ENCODE data around the gene OOSP3.

- TF ChIP-seq EZH2 (IDR thresholded peaks at IDR 0.05; ENCODE audit: borderline replicate concordance, insufficient read depth, low read length, poor library complexity, severe bottlenecking) (no peak), SMC3 (conservative IDR thresholded peaks at IDR 0.05; ENCODE audit: poor library complexity) (no peak), RAD21 (conservative IDR thresholded peaks at IDR 0.05) (no peak), CTCF (IDR thresholded peaks at IDR 0.05; ENCODE audit: poor library complexity, severe bottlenecking) (no peak)
Measured at GRCh38 chr11:59841514-59841913, 37.1 kb upstream of the OOSP3 start.
